Left ventricle myocardium inferior (tissue), 1 donor: ENCODE measurements around the gene HES3. TPM values are rescaled to one million over a fixed set of nuclear protein-coding genes. Genes with fewer than 3 reads are reported as not detected.

ENCODE experiments used
- DNase-seq: peaks from one replicate; pipeline ENCODE4 v3.0.0-alpha.2; 2020
- H3K27ac ChIP-seq: fragments of 200-600 bp; replicated peaks from 2 replicates; pipeline ENCODE4 v1.8.0; 2021
- H3K27me3 ChIP-seq: fragments of 200-600 bp; 2 replicates; pipeline ENCODE4 v1.8.0; 2021; ENCODE audit warnings: low read depth
- H3K36me3 ChIP-seq: fragments of 200-600 bp; 2 replicates; pipeline ENCODE4 v1.8.0; 2021
- H3K4me1 ChIP-seq: fragments of 200-600 bp; 2 replicates; pipeline ENCODE4 v1.8.0; 2021
- H3K4me3 ChIP-seq: fragments of 200-600 bp; 2 replicates; pipeline ENCODE4 v1.8.0; 2021; ENCODE audit warnings: mild to moderate bottlenecking, moderate library complexity
- H3K9me3 ChIP-seq: fragments of 200-600 bp; replicated peaks from 2 replicates; pipeline ENCODE4 v1.8.0; 2021
- intact Hi-C: fragments of 100-400 bp; cut with micrococcal nuclease; formaldehyde crosslinking; loops from one replicate; pipeline ENCODE4 v1.11.0; 2022
- total RNA-seq: library from RNA; stranded (reverse); fragmentation: NEBNext Ultra II Directional; extraction: Animal tissue kit (Norgen Biotek cat#: 25700); gene quantifications from one replicate; pipeline ENCODE4 v1.2.1, GENCODE V29; 2021
- TF ChIP-seq, protein P1 (sequence below): fragments of 200-600 bp; IDR thresholded peaks from 2 replicates; pipeline ENCODE4 v1.8.0; 2021; ENCODE audit warnings: antibody characterized with exemption, mild to moderate bottlenecking, borderline replicate concordance
- donor health status: DM: no; HTN: yes; CAD: no; lungs with severe emphysema.

Gene HES3
- total RNA-seq, 1 donor from 2014 or later, result not detected

DNA sequence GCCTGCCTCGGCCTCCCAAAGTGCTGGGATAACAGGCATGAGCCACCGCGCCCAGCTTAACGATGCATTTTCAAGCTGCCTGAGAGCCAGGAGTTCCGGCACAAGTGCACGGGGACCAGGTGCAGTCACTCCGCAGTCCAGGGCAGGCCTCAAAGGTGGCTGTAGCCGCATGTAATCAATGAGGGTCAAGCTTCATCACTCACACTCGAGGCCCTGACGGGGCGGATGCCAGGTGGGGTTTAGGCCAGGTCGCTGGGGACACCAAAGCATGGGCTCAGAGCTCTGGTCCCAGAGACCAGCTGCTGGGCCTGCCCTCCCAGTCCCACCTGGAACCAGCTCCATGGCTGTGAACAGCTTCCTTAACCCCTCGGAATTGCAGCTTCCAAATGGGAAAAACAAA, 43.0 kb downstream of the HES3 start:
- no peak for DNase-seq
- Histone ChIP-seq H3K27me3 (no peaks in the 10 kb centered on the region), H3K4me1 (peaks cover 31% of the 10 kb centered on the region), H3K36me3 (no peaks in the 10 kb centered on the region), H3K4me3 (no peak overlapping the region), H3K27ac (no peak overlapping the region), H3K9me3 (no peaks in the 10 kb centered on the region)
- TF ChIP-seq, protein P1, sequence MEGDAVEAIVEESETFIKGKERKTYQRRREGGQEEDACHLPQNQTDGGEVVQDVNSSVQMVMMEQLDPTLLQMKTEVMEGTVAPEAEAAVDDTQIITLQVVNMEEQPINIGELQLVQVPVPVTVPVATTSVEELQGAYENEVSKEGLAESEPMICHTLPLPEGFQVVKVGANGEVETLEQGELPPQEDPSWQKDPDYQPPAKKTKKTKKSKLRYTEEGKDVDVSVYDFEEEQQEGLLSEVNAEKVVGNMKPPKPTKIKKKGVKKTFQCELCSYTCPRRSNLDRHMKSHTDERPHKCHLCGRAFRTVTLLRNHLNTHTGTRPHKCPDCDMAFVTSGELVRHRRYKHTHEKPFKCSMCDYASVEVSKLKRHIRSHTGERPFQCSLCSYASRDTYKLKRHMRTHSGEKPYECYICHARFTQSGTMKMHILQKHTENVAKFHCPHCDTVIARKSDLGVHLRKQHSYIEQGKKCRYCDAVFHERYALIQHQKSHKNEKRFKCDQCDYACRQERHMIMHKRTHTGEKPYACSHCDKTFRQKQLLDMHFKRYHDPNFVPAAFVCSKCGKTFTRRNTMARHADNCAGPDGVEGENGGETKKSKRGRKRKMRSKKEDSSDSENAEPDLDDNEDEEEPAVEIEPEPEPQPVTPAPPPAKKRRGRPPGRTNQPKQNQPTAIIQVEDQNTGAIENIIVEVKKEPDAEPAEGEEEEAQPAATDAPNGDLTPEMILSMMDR, result no peak
- intact Hi-C loops, result no loop called here

DNA sequence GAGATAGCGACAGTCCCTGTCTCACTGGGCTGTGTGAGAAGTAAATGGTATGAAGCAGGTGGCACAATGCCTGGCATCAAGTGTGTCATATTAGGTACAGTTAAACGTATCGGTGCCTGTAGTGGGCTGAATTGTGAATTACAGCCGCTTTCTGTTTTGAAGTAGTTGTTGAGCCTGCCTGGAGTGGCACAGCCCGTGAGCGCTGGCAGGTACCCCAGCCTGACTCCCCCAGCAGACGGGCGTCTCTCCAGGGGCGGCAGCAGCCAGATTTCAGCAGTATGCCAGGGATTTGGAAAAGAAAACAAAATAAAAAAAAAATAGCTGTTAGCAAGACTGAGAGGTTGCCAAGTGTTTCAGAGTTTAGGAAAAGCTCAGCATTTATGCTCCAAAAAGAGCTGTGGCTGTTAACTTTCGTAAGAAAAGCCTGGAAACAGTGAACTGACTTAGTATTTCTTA, 43.5 kb downstream of the HES3 start:
- H3K27ac ChIP-seq, result no peak overlapping the region
- no peak overlapping the region for H3K4me3 ChIP-seq
- no peaks in the 10 kb centered on the region for H3K36me3 ChIP-seq
- intact Hi-C loops, result no loop called here
- TF ChIP-seq, protein P1, result no peak
- H3K27me3 ChIP-seq, result no peaks in the 10 kb centered on the region
- H3K9me3 ChIP-seq, result no peaks in the 10 kb centered on the region
- peaks cover 33% of the 10 kb centered on the region for H3K4me1 ChIP-seq
- no peak for DNase-seq

DNA sequence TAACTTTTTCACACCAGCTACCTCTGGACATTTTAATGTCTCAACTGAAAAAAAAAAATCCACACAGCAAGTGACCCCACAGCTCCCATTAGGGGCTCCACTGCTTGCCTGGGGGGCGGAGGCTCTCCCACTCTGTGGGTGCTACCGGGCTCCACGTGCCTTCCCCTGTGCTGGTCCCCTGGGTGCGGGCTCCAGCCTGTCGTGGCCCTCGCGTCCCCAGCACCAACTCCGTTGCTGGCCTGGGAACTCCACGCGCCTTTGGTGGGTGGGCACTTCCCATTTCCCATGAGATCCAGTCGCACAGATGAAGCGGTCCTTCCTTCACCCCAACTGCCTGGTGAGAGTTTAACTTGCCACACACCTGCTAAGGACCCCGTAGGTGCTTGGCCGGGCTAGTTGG, 44.0 kb downstream of the HES3 start:
- Histone ChIP-seq H3K27me3 (no peaks in the 10 kb centered on the region), H3K9me3 (no peaks in the 10 kb centered on the region), H3K36me3 (no peaks in the 10 kb centered on the region), H3K4me3 (no peak overlapping the region), H3K27ac (no peak overlapping the region), H3K4me1 (peaks cover 33% of the 10 kb centered on the region)
- TF ChIP-seq, protein P1, result no peak
- intact Hi-C loops, result no loop called here
- no peak for DNase-seq

DNA sequence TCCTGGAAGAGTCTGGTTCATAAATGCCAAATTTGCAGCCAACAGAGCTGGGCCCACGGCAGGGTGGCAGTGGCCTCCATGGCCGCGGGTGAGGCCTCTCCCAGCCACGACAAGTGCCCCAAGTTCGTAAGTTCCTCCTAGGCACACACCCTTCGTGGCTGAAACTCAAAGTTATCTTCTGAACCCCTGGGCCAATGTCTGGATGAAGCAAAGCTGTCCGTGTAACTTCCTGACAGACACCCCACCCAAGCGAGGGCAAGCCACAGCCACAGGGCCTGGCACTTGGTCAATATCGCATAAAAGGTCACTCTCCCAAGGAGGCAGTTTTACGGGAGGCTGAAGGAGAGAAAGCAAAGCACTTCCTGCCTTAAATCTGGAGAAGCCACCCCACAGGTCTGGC, 44.7 kb downstream of the HES3 start:
- intact Hi-C loops, result no loop called here
- no peak overlapping the region for H3K4me3 ChIP-seq
- H3K9me3 ChIP-seq, result no peaks in the 10 kb centered on the region
- no peak overlapping the region for H3K27ac ChIP-seq
- DNase-seq, result no peak
- peaks cover 37% of the 10 kb centered on the region for H3K4me1 ChIP-seq
- TF ChIP-seq, protein P1, result no peak
- H3K27me3 ChIP-seq, result no peaks in the 10 kb centered on the region
- H3K36me3 ChIP-seq, result no peaks in the 10 kb centered on the region

DNA sequence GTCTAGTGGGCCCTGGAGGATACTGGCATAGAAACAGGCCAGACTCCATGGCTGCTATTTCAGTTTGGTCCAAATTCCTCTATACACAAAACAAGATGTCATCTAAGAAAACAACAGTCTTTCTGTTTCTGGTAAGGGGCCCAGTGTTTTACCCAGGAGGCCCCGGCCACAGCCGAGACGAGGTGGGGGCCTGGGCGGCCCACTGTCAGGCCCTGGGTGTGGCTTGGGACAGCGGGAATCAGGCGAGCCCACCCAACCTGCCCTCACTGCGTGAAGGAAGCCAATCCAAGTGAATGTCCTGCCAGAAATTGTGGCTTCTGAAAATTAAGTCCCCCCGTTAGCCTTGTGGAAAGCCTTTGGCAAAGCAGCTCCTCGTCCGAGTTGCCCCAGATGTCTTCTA, 48.1 kb downstream of the HES3 start:
- H3K36me3 ChIP-seq, result no peaks in the 10 kb centered on the region
- H3K27me3 ChIP-seq, result no peaks in the 10 kb centered on the region
- H3K9me3 ChIP-seq, result no peaks in the 10 kb centered on the region
- no peak overlapping the region for H3K4me3 ChIP-seq
- TF ChIP-seq, protein P1, result no peak
- no peak overlapping the region for H3K27ac ChIP-seq
- intact Hi-C loops, result no loop called here
- H3K4me1 ChIP-seq, result peaks cover 47% of the 10 kb centered on the region
- DNase-seq, result no peak
